ENCODE measurements around the gene STXBP5L. TPM values are rescaled to one million over a fixed set of nuclear protein-coding genes. Genes with fewer than 3 reads are reported as not detected.

Gene STXBP5L
- total and polyA plus RNA-seq, 3 experiments from 2014 or later = not detected

- no peak overlapping the region for H3K27ac Mint-ChIP-seq
- Histone ChIP-seq H3K36me3 (ENCODE audit: insufficient read depth, low read length) (no peaks in the 10 kb centered on the region), H3K4me1 (ENCODE audit: insufficient read depth, low read length) (no peaks in the 10 kb centered on the region), H3K4me3 (ENCODE audit: low read length) (no peak overlapping the region), H3K9me3 (ENCODE audit: low read length) (no peaks in the 10 kb centered on the region), H3K27me3 (ENCODE audit: insufficient read depth, low read length, poor library complexity, severe bottlenecking) (no peaks in the 10 kb centered on the region), H3K27ac (ENCODE audit: low read depth, low read length) (no peak overlapping the region)
- no peaks in the 10 kb centered on the region for H3K27me3 Mint-ChIP-seq
- CTCF ChIA-PET = no interaction called here
- H3K9me3 Mint-ChIP-seq = peaks cover 0 to 5% (median 4%) of the 10 kb centered on the region in 5 donors
- no peak for DNase-seq
- POLR2A ChIA-PET = no interaction called here
- no peaks in the 10 kb centered on the region for H3K4me1 Mint-ChIP-seq
- H3K4me3 Mint-ChIP-seq = no peak overlapping the region
- no peaks in the 10 kb centered on the region for H3K36me3 Mint-ChIP-seq
Measured at GRCh38 chr3:121126033-121126706, 218.2 kb downstream of the STXBP5L start.

- no peak overlapping the region for H3K27ac Mint-ChIP-seq
- H3K36me3 ChIP-seq (ENCODE audit: insufficient read depth, low read length) = no peaks in the 10 kb centered on the region
- H3K27me3 ChIP-seq (ENCODE audit: insufficient read depth, low read length, poor library complexity, severe bottlenecking) = no peaks in the 10 kb centered on the region
- no peak overlapping the region for H3K4me3 ChIP-seq (ENCODE audit: low read length)
- no peaks in the 10 kb centered on the region for H3K9me3 ChIP-seq (ENCODE audit: low read length)
- ChIA-PET CTCF (no interaction called here), POLR2A (no interaction called here)
- H3K4me1 ChIP-seq (ENCODE audit: insufficient read depth, low read length) = no peaks in the 10 kb centered on the region
- H3K36me3 Mint-ChIP-seq = no peaks in the 10 kb centered on the region
- DNase-seq = no peak
- H3K9me3 Mint-ChIP-seq = peaks cover 0 to 5% (median 4%) of the 10 kb centered on the region in 5 donors
- H3K27me3 Mint-ChIP-seq = no peaks in the 10 kb centered on the region
- no peak overlapping the region for H3K27ac ChIP-seq (ENCODE audit: low read depth, low read length)
- H3K4me1 Mint-ChIP-seq = no peaks in the 10 kb centered on the region
- no peak overlapping the region for H3K4me3 Mint-ChIP-seq
Measured at GRCh38 chr3:121126707-121127035, 218.7 kb downstream of the STXBP5L start.

- Mint-ChIP-seq H3K4me1 (no peaks in the 10 kb centered on the region), H3K4me3 (no peak overlapping the region), H3K9me3 (peaks cover 0 to 9% (median 2%) of the 10 kb centered on the region in 5 donors), H3K36me3 (no peaks in the 10 kb centered on the region), H3K27ac (no peak overlapping the region), H3K27me3 (no peaks in the 10 kb centered on the region)
- no peak overlapping the region for H3K27ac ChIP-seq (ENCODE audit: low read depth, low read length)
- H3K36me3 ChIP-seq (ENCODE audit: insufficient read depth, low read length) = no peaks in the 10 kb centered on the region
- no peaks in the 10 kb centered on the region for H3K9me3 ChIP-seq (ENCODE audit: low read length)
- H3K4me1 ChIP-seq (ENCODE audit: insufficient read depth, low read length) = no peaks in the 10 kb centered on the region
- DNase-seq = no peak
- no peaks in the 10 kb centered on the region for H3K27me3 ChIP-seq (ENCODE audit: insufficient read depth, low read length, poor library complexity, severe bottlenecking)
- ChIA-PET CTCF (no interaction called here), POLR2A (no interaction called here)
- no peak overlapping the region for H3K4me3 ChIP-seq (ENCODE audit: low read length)
Measured at GRCh38 chr3:121152573-121152972, 244.6 kb downstream of the STXBP5L start.

GRCh38 chr3:121153851-121154250, 245.8 kb downstream of the STXBP5L start:
- H3K27me3 Mint-ChIP-seq = no peaks in the 10 kb centered on the region
- Histone ChIP-seq H3K9me3 (ENCODE audit: low read length) (no peaks in the 10 kb centered on the region), H3K27ac (ENCODE audit: low read depth, low read length) (no peak overlapping the region), H3K4me1 (ENCODE audit: insufficient read depth, low read length) (no peaks in the 10 kb centered on the region), H3K36me3 (ENCODE audit: insufficient read depth, low read length) (no peaks in the 10 kb centered on the region), H3K27me3 (ENCODE audit: insufficient read depth, low read length, poor library complexity, severe bottlenecking) (no peaks in the 10 kb centered on the region), H3K4me3 (ENCODE audit: low read length) (no peak overlapping the region)
- no peaks in the 10 kb centered on the region for H3K4me1 Mint-ChIP-seq
- no peak overlapping the region for H3K4me3 Mint-ChIP-seq
- H3K9me3 Mint-ChIP-seq = peaks cover 0 to 4% (median 0%) of the 10 kb centered on the region in 5 donors
- no peak overlapping the region for H3K27ac Mint-ChIP-seq
- ChIA-PET CTCF (no interaction called here), POLR2A (no interaction called here)
- no peak for DNase-seq
- H3K36me3 Mint-ChIP-seq = no peaks in the 10 kb centered on the region

- ChIA-PET POLR2A (no interaction called here), CTCF (no interaction called here)
- Histone ChIP-seq H3K4me1 (ENCODE audit: insufficient read depth, low read length) (no peaks in the 10 kb centered on the region), H3K4me3 (ENCODE audit: low read length) (no peak overlapping the region), H3K36me3 (ENCODE audit: insufficient read depth, low read length) (no peaks in the 10 kb centered on the region), H3K27ac (ENCODE audit: low read depth, low read length) (no peak overlapping the region), H3K9me3 (ENCODE audit: low read length) (no peaks in the 10 kb centered on the region), H3K27me3 (ENCODE audit: insufficient read depth, low read length, poor library complexity, severe bottlenecking) (no peaks in the 10 kb centered on the region)
- Mint-ChIP-seq H3K27ac (no peak overlapping the region), H3K4me1 (no peaks in the 10 kb centered on the region), H3K36me3 (no peaks in the 10 kb centered on the region), H3K4me3 (no peak overlapping the region), H3K27me3 (no peaks in the 10 kb centered on the region), H3K9me3 (peaks cover 0 to 4% (median under 1%) of the 10 kb centered on the region in 5 donors)
- no peak for DNase-seq
Measured at GRCh38 chr3:121155028-121155427, 247.0 kb downstream of the STXBP5L start.

- POLR2A ChIA-PET = no interaction called here
- Mint-ChIP-seq H3K36me3 (no peaks in the 10 kb centered on the region), H3K4me1 (no peaks in the 10 kb centered on the region), H3K27me3 (no peaks in the 10 kb centered on the region), H3K9me3 (peaks cover 2 to 9% (median 6%) of the 10 kb centered on the region in 5 donors), H3K4me3 (no peak overlapping the region), H3K27ac (no peak overlapping the region)
- Histone ChIP-seq H3K4me3 (ENCODE audit: low read length) (no peak overlapping the region), H3K27me3 (ENCODE audit: insufficient read depth, low read length, poor library complexity, severe bottlenecking) (no peaks in the 10 kb centered on the region), H3K36me3 (ENCODE audit: insufficient read depth, low read length) (no peaks in the 10 kb centered on the region), H3K27ac (ENCODE audit: low read depth, low read length) (no peak overlapping the region), H3K9me3 (ENCODE audit: low read length) (no peaks in the 10 kb centered on the region), H3K4me1 (ENCODE audit: insufficient read depth, low read length) (no peaks in the 10 kb centered on the region)
- CTCF ChIA-PET = no interaction called here
- no peak for DNase-seq
Measured at GRCh38 chr3:121165397-121165837, 257.4 kb downstream of the STXBP5L start.

- Mint-ChIP-seq H3K36me3 (no peaks in the 10 kb centered on the region), H3K27ac (no peak overlapping the region), H3K4me3 (no peak overlapping the region), H3K9me3 (peaks cover 0 to 15% (median 5%) of the 10 kb centered on the region in 5 donors), H3K27me3 (peaks cover 0 to 2% of the 10 kb centered on the region in 2 donors), H3K4me1 (no peaks in the 10 kb centered on the region)
- H3K27me3 ChIP-seq (ENCODE audit: insufficient read depth, low read length, poor library complexity, severe bottlenecking) = no peaks in the 10 kb centered on the region
- no peak overlapping the region for H3K27ac ChIP-seq (ENCODE audit: low read depth, low read length)
- CTCF ChIA-PET = no interaction called here
- no peaks in the 10 kb centered on the region for H3K4me1 ChIP-seq (ENCODE audit: insufficient read depth, low read length)
- no peaks in the 10 kb centered on the region for H3K9me3 ChIP-seq (ENCODE audit: low read length)
- H3K4me3 ChIP-seq (ENCODE audit: low read length) = no peak overlapping the region
- no peaks in the 10 kb centered on the region for H3K36me3 ChIP-seq (ENCODE audit: insufficient read depth, low read length)
- DNase-seq = no peak
- POLR2A ChIA-PET = no interaction called here
Measured at GRCh38 chr3:121167374-121168139, 259.6 kb downstream of the STXBP5L start.

- Mint-ChIP-seq H3K4me1 (no peaks in the 10 kb centered on the region), H3K27me3 (peaks cover 0 to 2% of the 10 kb centered on the region in 2 donors), H3K4me3 (no peak overlapping the region), H3K36me3 (no peaks in the 10 kb centered on the region), H3K27ac (no peak overlapping the region), H3K9me3 (peaks cover 14 to 24% (median 17%) of the 10 kb centered on the region in 5 donors)
- ChIA-PET POLR2A (no interaction called here), CTCF (no interaction called here)
- DNase-seq = no peak
- Histone ChIP-seq H3K4me3 (ENCODE audit: low read length) (no peak overlapping the region), H3K27me3 (ENCODE audit: insufficient read depth, low read length, poor library complexity, severe bottlenecking) (no peaks in the 10 kb centered on the region), H3K4me1 (ENCODE audit: insufficient read depth, low read length) (no peaks in the 10 kb centered on the region), H3K9me3 (ENCODE audit: low read length) (no peaks in the 10 kb centered on the region), H3K36me3 (ENCODE audit: insufficient read depth, low read length) (no peaks in the 10 kb centered on the region), H3K27ac (ENCODE audit: low read depth, low read length) (no peak overlapping the region)
Measured at GRCh38 chr3:121175083-121175482, 267.1 kb downstream of the STXBP5L start.
